GM12873 (cell line): ENCODE data around the gene CCBE1.

Experiments used
- TF ChIP-seq, protein P1 (sequence below): IDR thresholded peaks from 2 replicates; pipeline ENCODE4 v1.5.1; 2012; ENCODE audit warnings: low read depth, mild to moderate bottlenecking, moderate library complexity, low read length, control low read depth; ENCODE audit not compliant: insufficient read depth; ENCODE audit errors: missing control alignments

Gene CCBE1

DNA sequence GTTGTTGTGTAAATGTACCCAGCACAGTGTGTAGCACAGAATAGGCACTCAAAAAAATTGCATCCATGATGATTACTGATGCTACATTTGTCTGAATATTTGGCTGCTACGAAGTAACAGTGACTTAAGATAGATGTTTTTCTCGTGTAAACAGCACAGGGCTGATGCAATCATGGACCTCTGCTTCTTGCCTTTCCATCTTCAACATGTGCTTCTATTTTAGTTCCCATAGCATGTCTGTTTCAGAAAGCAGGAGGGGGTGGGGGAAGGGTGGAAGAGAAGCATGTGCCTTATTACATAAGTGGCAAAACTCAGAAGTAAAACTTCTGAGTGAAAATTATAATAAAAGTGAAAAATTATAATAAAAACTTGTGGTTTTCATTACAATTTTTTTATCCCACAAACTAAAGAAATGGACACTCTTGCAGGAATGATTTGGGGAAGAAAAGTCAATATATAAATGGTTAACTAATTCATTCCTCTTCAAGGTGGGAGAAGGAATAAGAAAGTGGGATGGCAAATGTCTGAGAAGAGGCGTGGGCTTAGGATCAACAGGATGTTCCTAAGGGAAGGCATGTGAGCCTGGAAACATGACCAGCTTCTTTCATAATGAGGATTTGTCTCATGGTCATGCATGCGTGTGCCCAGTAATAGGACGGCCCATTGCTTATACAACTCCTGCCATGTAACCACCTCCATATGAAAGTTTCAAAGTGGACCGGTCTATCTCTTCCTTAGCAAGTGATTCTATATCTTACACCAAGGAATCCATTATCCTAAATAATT, 27.2 kb downstream of the CCBE1 start:
- TF ChIP-seq, protein P1, sequence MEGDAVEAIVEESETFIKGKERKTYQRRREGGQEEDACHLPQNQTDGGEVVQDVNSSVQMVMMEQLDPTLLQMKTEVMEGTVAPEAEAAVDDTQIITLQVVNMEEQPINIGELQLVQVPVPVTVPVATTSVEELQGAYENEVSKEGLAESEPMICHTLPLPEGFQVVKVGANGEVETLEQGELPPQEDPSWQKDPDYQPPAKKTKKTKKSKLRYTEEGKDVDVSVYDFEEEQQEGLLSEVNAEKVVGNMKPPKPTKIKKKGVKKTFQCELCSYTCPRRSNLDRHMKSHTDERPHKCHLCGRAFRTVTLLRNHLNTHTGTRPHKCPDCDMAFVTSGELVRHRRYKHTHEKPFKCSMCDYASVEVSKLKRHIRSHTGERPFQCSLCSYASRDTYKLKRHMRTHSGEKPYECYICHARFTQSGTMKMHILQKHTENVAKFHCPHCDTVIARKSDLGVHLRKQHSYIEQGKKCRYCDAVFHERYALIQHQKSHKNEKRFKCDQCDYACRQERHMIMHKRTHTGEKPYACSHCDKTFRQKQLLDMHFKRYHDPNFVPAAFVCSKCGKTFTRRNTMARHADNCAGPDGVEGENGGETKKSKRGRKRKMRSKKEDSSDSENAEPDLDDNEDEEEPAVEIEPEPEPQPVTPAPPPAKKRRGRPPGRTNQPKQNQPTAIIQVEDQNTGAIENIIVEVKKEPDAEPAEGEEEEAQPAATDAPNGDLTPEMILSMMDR = no peak

DNA sequence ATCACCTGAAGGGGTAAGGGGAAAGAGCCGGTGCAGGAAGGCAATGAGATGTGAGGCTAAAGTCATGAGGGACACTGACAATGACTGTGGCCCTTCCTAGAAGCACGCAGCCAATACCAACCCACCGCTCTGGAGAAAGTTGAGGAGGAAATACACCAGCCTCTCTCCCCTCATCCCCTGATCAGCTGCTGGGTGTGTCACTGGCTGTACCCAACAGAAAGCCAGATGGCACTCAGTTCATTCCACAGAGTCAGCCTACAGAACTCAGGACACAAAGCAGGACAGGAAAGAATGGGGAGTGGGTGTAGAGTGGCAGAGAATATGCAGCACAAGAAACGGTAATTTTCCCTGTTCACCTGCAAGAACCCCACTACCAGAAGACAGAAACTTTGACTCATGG, 29.7 kb downstream of the CCBE1 start:
- TF ChIP-seq, protein P1 = no peak

DNA sequence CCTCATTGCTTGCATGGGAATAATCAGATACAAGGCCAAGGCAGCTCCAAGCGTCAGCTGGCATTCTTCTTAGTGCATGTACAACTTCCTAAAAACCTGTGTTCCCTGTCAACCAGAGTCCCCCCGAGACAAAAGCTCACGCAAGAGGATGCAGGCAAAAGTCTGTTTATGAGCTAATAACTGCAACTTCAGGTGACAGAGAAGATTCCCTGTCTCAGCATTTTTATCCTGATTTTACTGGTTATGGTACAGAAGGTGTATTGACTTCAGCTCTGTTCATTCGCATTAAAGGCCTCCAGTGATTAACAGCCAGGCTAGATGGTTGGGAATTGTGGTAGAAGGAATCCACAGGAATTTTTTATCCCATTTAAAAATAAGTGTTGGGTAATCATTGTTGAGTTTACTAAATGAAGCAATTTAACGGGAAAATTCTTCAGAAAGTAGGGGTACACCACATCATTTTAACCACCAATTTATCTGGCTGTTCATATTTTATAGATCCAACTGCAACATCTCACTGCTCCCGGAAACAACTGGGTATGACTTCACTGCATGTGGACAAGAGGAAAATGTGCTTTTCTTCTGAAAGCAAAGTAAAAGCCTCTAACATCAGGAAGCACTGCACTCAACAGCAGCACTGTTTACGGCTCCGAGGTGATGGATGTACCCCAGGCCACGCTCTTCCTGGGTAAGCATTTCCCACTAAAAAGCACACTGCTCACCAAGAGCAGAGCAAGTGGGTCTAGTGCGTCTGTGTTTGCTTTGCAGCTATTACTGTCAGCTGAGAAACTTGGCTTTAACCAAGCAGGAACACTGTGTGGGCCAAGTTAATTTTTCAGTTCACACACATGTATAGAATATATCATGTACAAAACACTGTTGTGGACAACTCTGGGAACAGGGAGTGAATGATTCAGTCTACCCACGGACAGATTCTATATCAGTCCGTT, 31.9 kb downstream of the CCBE1 start:
- TF ChIP-seq, protein P1 = no peak

DNA sequence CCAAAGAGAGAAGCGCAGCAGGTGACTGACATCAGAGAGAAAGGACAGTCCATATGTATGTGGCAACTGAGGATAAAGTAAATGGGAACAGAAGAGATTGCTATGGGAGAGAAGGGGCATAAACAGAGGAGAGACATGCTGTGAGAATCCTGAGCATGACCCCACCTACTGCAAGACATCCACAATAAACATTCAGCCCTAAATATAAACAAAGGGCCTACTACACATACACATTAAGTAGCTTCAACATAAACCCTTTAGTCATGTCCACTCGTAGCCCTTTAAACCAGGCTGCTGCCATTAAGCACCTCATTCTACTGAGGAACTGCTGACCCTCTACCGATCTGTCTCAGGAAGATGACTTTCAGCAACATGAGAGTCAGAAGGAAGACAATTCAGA, 32.9 kb downstream of the CCBE1 start:
- TF ChIP-seq, protein P1 = no peak

DNA sequence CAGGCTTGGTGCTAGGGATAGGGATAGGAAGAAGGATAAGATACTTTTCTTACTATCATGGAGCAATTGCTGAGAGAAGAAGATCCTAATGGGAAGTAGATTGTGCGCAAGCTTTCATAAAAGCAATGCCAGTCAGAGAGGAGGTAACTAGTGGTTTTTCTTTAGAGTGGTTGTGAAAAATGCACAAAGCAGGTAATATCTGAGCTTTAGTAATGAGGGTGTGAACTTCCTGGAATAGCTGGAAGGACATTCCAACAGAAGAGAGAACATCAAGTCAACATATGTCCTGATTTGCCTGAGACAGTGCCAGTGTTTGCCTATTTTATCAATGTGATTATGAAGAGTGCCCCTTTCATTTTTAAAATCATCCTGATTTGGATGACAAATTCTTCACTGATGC, 34.1 kb downstream of the CCBE1 start:
- TF ChIP-seq, protein P1 = no peak

DNA sequence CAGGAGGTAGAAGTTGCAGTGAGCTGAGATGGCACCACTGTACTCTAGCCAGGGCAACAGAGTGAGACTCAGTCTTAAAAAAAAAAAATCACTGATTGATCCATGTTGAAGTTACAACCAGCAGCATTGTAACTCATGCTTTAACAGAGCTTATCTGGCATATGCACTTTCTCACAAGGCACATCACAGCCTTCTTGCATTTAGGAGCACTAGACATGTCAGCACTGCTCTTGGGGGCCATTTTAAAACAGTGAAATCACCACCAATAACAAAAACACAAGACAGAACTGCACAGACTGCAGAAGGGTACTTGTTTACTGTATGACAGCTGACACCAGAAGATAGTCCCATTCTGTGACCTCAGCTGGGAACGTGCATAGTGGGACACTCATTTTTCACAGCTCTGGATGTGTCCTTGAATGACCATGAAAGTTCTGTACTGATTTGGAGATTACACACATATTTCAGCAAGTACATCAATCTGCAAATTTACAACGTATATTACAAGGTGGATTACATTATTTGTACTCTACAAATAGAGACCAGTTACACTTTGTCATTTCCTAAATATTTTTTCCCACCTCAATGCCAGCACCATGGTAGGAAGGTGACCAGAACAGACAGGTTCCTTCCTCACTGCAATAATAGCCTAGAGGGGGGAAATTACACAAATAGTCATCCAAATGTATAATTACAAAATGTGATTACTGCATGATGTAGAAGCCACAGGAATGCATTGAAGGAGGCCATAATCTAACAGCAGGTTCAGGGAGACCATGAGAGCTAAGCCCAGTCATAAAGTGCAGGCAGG, 35.1 kb downstream of the CCBE1 start:
- TF ChIP-seq, protein P1 = no peak
